ENCODE data around the gene OR3A2.
"Not testable (repeated sequence)": the region's sequence is repeated elsewhere in the genome, so short reads cannot be mapped to it uniquely, and the experiment has no call there.

Gene OR3A2

DNA sequence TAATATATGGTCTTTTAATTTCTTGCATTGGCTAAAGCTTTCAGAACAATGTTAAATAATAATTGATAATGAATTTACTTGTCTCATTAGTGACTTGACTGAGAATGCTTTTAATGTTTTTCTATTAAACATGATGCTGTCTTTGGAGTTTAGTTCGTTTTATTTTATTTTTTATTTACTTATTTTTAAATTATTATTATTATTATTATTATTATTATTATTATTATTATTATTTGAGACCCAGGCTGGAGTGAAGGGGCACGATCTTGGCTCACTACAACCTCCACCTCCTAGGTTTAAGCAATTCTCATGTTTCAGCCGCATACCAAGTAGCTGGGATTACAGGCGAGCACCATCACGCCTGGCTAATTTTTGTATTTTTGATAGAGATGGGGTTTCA is 29.5 kb upstream of the OR3A2 start:
- no peak overlapping the region for H3K4me3 ChIP-seq (ENCODE audit: insufficient read depth in 1 of 2, low read depth in 1 of 2, low read length in 2 of 2)
- no peaks in the 10 kb centered on the region for H3K79me1 ChIP-seq (replicated peaks; ENCODE audit: low read length, poor library complexity, severe bottlenecking)
- H3K4me2 ChIP-seq (ENCODE audit: low read length, poor library complexity, severe bottlenecking): no peak overlapping the region
- peaks cover 11% of the 10 kb centered on the region for H3K9me3 ChIP-seq (ENCODE audit: control insufficient read depth, low read length)
- no peak overlapping the region for H2BK12ac ChIP-seq (ENCODE audit: low read length in 2 of 2)
- H4K8ac ChIP-seq (ENCODE audit: low read length): no peak overlapping the region
- H3K14ac ChIP-seq (ENCODE audit: low read length in 2 of 2): no peak overlapping the region
- H2AFZ ChIP-seq (ENCODE audit: low read depth, low read length): no peak overlapping the region
- no peaks in the 10 kb centered on the region for H3K4me1 ChIP-seq (ENCODE audit: control insufficient read depth, insufficient read depth, low read depth, low read length)
- H2AK5ac ChIP-seq (ENCODE audit: low read length, severe bottlenecking): no peak overlapping the region
- H3K36me3 ChIP-seq (ENCODE audit: control insufficient read depth in 1 of 2, insufficient read depth in 2 of 2, low read depth in 1 of 2, low read length in 2 of 2): no peaks in the 10 kb centered on the region
- no peak overlapping the region for H2BK120ac ChIP-seq (ENCODE audit: low read depth, low read length)
- H3K27me3 ChIP-seq (ENCODE audit: control insufficient read depth in 1 of 2, insufficient read depth in 1 of 2, low read length in 2 of 2): no peaks in the 10 kb centered on the region
- no peak overlapping the region for H4K91ac ChIP-seq (ENCODE audit: low read length)
- no peak overlapping the region for H3K23ac ChIP-seq (ENCODE audit: low read length in 2 of 2)
- no peak overlapping the region for H3K18ac ChIP-seq (ENCODE audit: low read depth in 1 of 2, low read length in 2 of 2)
- WGBS: 94% methylated on average over 3 of the region's 5 CpGs
- no peak overlapping the region for H2BK5ac ChIP-seq (ENCODE audit: low read depth, low read length, poor library complexity, severe bottlenecking)
- no peak overlapping the region for H2BK15ac ChIP-seq (ENCODE audit: low read depth, poor library complexity, severe bottlenecking)
- DNase-seq: no peak
- no peak overlapping the region for H3K27ac ChIP-seq (ENCODE audit: low read length, poor library complexity, severe bottlenecking)
- no peak overlapping the region for H3K9ac ChIP-seq (ENCODE audit: low read length)
- no peak overlapping the region for H3K4ac ChIP-seq (ENCODE audit: low read depth in 1 of 2, low read length in 2 of 2)

- not testable (repeated sequence) for H3K36me3 ChIP-seq (ENCODE audit: control insufficient read depth in 1 of 2, insufficient read depth in 2 of 2, low read depth in 1 of 2, low read length in 2 of 2); H3K4me1 ChIP-seq (ENCODE audit: control insufficient read depth, insufficient read depth, low read depth, low read length); H3K4me3 ChIP-seq (ENCODE audit: insufficient read depth in 1 of 2, low read depth in 1 of 2, low read length in 2 of 2); H2AK5ac ChIP-seq (ENCODE audit: low read length, severe bottlenecking); H2BK15ac ChIP-seq (ENCODE audit: low read depth, poor library complexity, severe bottlenecking); H3K4ac ChIP-seq (ENCODE audit: low read depth in 1 of 2, low read length in 2 of 2); H2AFZ ChIP-seq (ENCODE audit: low read depth, low read length); H3K23ac ChIP-seq (ENCODE audit: low read length in 2 of 2); H3K27ac ChIP-seq (ENCODE audit: low read length, poor library complexity, severe bottlenecking); H3K27me3 ChIP-seq (ENCODE audit: control insufficient read depth in 1 of 2, insufficient read depth in 1 of 2, low read length in 2 of 2); H2BK5ac ChIP-seq (ENCODE audit: low read depth, low read length, poor library complexity, severe bottlenecking); H3K4me2 ChIP-seq (ENCODE audit: low read length, poor library complexity, severe bottlenecking); DNase-seq; H3K18ac ChIP-seq (ENCODE audit: low read depth in 1 of 2, low read length in 2 of 2); H2BK120ac ChIP-seq (ENCODE audit: low read depth, low read length); H2BK12ac ChIP-seq (ENCODE audit: low read length in 2 of 2); H3K9ac ChIP-seq (ENCODE audit: low read length); H3K79me1 ChIP-seq (replicated peaks; ENCODE audit: low read length, poor library complexity, severe bottlenecking); H4K8ac ChIP-seq (ENCODE audit: low read length); H4K91ac ChIP-seq (ENCODE audit: low read length); H3K14ac ChIP-seq (ENCODE audit: low read length in 2 of 2)
- no CpG with 5 or more reads among the region's 16 CpGs for WGBS
- H3K9me3 ChIP-seq (ENCODE audit: control insufficient read depth, low read length): peaks cover 18% of the 10 kb centered on the region
Measured at GRCh38 chr17:3412216-3412615, 26.1 kb upstream of the OR3A2 start.

GRCh38 chr17:3411070-3411469 is 25.0 kb upstream of the OR3A2 start, which contains the start of gene OR3A3:
OR3A3 (plus strand) TSS chr17:3411370.
- no peak within 1 kb of the TSS for H3K4me3 ChIP-seq (ENCODE audit: insufficient read depth in 1 of 2, low read depth in 1 of 2, low read length in 2 of 2)
- H2BK5ac ChIP-seq (ENCODE audit: low read depth, low read length, poor library complexity, severe bottlenecking): no peak within 1 kb of the TSS
- no peak within 1 kb of the TSS for H3K27ac ChIP-seq (ENCODE audit: low read length, poor library complexity, severe bottlenecking)
- no peak within 1 kb of the TSS for H2AK5ac ChIP-seq (ENCODE audit: low read length, severe bottlenecking)
- peaks cover 29% of the 10 kb centered on the region for H3K9me3 ChIP-seq (ENCODE audit: control insufficient read depth, low read length)
- H4K91ac ChIP-seq (ENCODE audit: low read length): no peak within 1 kb of the TSS
- H3K4me2 ChIP-seq (ENCODE audit: low read length, poor library complexity, severe bottlenecking): no peak within 1 kb of the TSS
- H3K18ac ChIP-seq (ENCODE audit: low read depth in 1 of 2, low read length in 2 of 2): no peak within 1 kb of the TSS
- no peak within 1 kb of the TSS for H2BK12ac ChIP-seq (ENCODE audit: low read length in 2 of 2)
- H3K23ac ChIP-seq (ENCODE audit: low read length in 2 of 2): no peak within 1 kb of the TSS
- no peak within 1 kb of the TSS for H3K14ac ChIP-seq (ENCODE audit: low read length in 2 of 2)
- no peak within 1 kb of the TSS for H2AFZ ChIP-seq (ENCODE audit: low read depth, low read length)
- H3K36me3 ChIP-seq (ENCODE audit: control insufficient read depth in 1 of 2, insufficient read depth in 2 of 2, low read depth in 1 of 2, low read length in 2 of 2): no peaks in the 10 kb centered on the region
- no peaks in the 10 kb centered on the region for H3K79me1 ChIP-seq (replicated peaks; ENCODE audit: low read length, poor library complexity, severe bottlenecking)
- no peak for DNase-seq
- WGBS: 70% methylated on average over 2 of the region's 3 CpGs
- H3K27me3 ChIP-seq (ENCODE audit: control insufficient read depth in 1 of 2, insufficient read depth in 1 of 2, low read length in 2 of 2): no peaks in the 10 kb centered on the region
- no peaks in the 10 kb centered on the region for H3K4me1 ChIP-seq (ENCODE audit: control insufficient read depth, insufficient read depth, low read depth, low read length)
- no peak within 1 kb of the TSS for H2BK15ac ChIP-seq (ENCODE audit: low read depth, poor library complexity, severe bottlenecking)
- H3K9ac ChIP-seq (ENCODE audit: low read length): no peak within 1 kb of the TSS
- no peak within 1 kb of the TSS for H2BK120ac ChIP-seq (ENCODE audit: low read depth, low read length)
- no peak within 1 kb of the TSS for H4K8ac ChIP-seq (ENCODE audit: low read length)
- no peak within 1 kb of the TSS for H3K4ac ChIP-seq (ENCODE audit: low read depth in 1 of 2, low read length in 2 of 2)

- 36% methylated on average over 1 of the region's 1 CpG for WGBS
- not testable (repeated sequence) for H3K4ac ChIP-seq (ENCODE audit: low read depth in 1 of 2, low read length in 2 of 2); H2AFZ ChIP-seq (ENCODE audit: low read depth, low read length); H4K91ac ChIP-seq (ENCODE audit: low read length); H3K27ac ChIP-seq (ENCODE audit: low read length, poor library complexity, severe bottlenecking); H3K4me2 ChIP-seq (ENCODE audit: low read length, poor library complexity, severe bottlenecking); H3K9ac ChIP-seq (ENCODE audit: low read length); H2BK5ac ChIP-seq (ENCODE audit: low read depth, low read length, poor library complexity, severe bottlenecking); H3K36me3 ChIP-seq (ENCODE audit: control insufficient read depth in 1 of 2, insufficient read depth in 2 of 2, low read depth in 1 of 2, low read length in 2 of 2); H2BK12ac ChIP-seq (ENCODE audit: low read length in 2 of 2); DNase-seq; H3K4me3 ChIP-seq (ENCODE audit: insufficient read depth in 1 of 2, low read depth in 1 of 2, low read length in 2 of 2); H2BK15ac ChIP-seq (ENCODE audit: low read depth, poor library complexity, severe bottlenecking); H3K18ac ChIP-seq (ENCODE audit: low read depth in 1 of 2, low read length in 2 of 2); H2AK5ac ChIP-seq (ENCODE audit: low read length, severe bottlenecking); H3K23ac ChIP-seq (ENCODE audit: low read length in 2 of 2); H4K8ac ChIP-seq (ENCODE audit: low read length); H3K4me1 ChIP-seq (ENCODE audit: control insufficient read depth, insufficient read depth, low read depth, low read length); H2BK120ac ChIP-seq (ENCODE audit: low read depth, low read length); H3K79me1 ChIP-seq (replicated peaks; ENCODE audit: low read length, poor library complexity, severe bottlenecking); H3K27me3 ChIP-seq (ENCODE audit: control insufficient read depth in 1 of 2, insufficient read depth in 1 of 2, low read length in 2 of 2); H3K14ac ChIP-seq (ENCODE audit: low read length in 2 of 2)
- peaks cover 28% of the 10 kb centered on the region for H3K9me3 ChIP-seq (ENCODE audit: control insufficient read depth, low read length)
Measured at GRCh38 chr17:3403856-3404255, 17.7 kb upstream of the OR3A2 start.

All from mesenchymal stem cell (in vitro differentiated cells and primary cell).